AML-193 (cell line): ENCODE data around the gene RYR1.
"Not testable (repeated sequence)": the region's sequence is repeated elsewhere in the genome, so short reads cannot be mapped to it uniquely, and the experiment has no call there.

Source experiments
- DNase-seq, 2 experiments: peaks; one replicate each; lab custom pipeline; 2025; lab: John Stamatoyannopoulos, UW

Gene RYR1

DNA sequence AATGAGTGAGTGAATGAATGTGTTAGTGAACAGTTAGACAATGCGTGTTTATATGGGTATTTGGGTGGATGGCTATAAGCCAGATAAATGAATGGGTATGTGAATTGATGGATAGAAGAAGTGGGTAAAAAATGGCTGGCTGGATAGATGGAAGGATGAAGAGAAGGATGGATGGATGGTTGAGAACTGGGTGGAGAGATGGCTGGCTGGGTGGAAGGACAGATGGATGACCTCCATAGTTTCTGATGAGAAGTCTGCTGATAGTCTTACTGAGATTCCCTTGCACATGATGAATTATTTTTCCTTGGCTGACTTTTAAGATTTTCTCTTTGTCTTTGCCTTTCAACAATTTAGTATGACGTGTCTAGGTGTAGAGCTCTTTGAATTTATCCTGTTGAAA lies 57.4 kb downstream of the RYR1 start:
- no peak for DNase-seq

DNA sequence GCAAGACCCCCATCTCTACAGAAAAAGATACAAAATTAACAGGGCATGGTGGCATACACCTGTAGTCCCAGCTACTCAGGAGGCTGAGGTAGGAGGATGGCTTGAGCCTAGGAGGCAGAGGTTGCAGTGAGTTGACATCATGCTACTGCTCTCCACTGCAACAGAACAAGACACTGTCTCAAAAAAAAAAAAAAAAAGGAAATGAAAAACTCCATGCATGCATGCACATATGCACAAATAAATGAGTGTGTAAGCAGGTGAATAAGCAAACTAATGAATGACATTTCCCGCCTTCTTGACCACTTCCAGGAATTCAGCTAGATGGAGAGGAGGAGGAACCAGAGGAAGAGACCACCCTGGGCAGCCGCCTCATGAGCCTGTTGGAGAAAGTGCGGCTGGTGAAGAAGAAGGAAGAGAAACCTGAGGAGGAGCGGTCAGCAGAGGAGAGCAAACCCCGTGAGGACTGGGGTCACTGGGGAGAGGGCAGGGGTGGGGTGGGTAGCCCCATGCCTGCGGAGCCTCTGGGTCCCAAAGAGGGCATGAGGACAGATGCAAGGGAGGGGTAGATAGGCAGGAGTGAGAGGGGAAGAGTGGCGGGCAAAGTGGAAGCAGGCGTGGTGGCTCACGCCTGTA lies 58.8 kb downstream of the RYR1 start:
- DNase-seq, result no peak

DNA sequence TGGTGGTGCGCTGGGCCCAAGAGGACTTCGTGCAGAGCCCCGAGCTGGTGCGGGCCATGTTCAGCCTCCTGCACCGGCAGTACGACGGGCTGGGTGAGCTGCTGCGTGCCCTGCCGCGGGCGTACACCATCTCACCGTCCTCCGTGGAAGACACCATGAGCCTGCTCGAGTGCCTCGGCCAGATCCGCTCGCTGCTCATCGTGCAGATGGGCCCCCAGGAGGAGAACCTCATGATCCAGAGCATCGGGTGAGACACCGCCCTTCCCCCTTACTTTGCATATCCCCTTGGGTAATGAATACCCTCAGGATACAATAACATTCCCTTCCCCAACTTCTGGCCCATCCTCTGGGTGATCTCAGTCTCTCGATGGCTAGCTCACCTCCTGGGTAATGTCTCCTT lies 60.9 kb downstream of the RYR1 start:
- no peak for DNase-seq

- DNase-seq, result not testable (repeated sequence)
Measured at GRCh38 chr19:38495375-38495774, 61.9 kb downstream of the RYR1 start.

- no peak for DNase-seq
Measured at GRCh38 chr19:38496116-38496515, 62.6 kb downstream of the RYR1 start.

DNA sequence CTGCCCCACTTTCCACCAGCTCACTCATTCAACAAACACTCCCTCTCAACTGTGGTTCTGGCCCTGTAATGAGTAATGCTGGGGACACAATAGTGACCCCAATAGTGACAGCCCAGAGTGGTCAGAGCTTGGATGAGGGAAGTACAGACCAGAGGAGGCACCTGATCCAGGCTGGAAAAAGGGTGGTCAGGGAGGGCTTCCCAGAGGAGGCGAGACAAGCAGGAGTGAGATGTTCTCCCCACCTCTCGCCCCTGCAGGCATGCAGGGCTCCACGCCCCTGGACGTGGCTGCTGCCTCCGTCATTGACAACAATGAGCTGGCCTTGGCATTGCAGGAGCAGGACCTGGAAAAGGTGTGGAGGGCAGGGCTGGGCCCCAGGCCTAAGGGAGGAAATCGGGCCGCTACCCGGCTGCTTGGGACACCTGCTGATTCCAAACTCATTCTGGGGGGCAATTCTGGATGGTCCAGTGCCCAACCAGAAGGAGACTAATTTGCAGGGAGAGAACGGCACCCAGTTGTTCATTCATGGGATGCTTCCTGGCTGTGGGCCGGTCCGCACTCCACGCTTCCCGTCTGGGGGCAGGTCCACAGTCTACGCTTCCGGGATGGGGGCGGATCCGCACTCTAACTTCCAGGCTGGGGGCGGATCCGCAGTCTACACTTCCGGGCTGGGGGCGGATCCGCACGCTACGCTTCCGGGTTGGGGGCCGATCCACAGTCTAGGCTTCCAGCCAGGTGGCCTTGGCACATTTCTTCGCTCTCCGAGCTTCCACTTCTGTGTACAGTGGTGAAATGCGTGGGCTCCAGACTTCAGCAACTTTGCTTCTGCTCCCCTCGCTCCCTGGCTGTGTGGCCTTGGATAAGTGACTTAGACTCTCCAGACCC lies 63.4 kb downstream of the RYR1 start:
- no peak for DNase-seq

- DNase-seq, result no peak
Measured at GRCh38 chr19:38497907-38498306, 64.4 kb downstream of the RYR1 start.

DNA sequence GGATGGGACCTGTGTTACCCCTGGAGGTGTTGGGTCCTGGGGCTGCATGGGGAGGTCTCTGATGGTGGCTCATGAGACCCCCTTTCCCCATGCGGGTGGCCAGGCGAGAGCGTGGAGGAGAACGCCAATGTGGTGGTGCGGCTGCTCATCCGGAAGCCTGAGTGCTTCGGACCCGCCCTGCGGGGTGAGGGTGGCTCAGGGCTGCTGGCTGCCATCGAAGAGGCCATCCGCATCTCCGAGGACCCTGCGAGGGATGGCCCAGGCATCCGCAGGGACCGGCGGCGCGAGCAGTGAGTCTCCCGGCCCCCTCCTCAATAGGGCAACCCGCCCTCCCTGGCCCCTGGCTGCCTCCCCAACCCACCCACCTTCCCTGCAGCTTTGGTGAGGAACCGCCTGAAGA lies 66.0 kb downstream of the RYR1 start:
- no peak for DNase-seq

- DNase-seq, result no peak
Measured at GRCh38 chr19:38500450-38500849, 67.0 kb downstream of the RYR1 start.

DNA sequence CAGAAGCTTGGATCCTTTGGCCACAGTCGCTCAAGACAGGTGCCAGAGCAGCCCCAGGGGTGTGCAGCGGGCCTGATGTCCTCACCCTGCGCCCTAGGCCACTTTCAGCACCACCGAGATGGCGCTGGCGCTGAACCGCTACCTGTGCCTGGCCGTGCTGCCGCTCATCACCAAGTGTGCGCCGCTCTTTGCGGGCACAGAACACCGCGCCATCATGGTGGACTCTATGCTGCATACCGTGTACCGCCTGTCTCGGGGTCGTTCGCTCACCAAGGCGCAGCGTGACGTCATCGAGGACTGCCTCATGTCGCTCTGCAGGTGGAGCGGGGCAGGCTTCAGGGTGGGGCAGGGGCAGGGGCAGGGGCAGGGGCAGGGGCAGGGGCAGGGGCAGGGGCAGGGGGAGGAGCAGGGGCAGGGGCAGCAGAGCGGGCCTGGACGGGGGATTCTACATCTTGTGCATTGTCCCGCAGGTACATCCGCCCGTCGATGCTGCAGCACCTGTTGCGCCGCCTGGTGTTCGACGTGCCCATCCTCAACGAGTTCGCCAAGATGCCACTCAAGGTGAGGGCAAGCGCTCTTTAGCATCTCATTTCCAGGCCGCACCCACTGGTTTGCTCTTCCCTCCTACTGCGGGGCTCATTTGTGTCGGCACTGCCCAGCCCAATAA lies 69.1 kb downstream of the RYR1 start:
- no peak for DNase-seq

DNA sequence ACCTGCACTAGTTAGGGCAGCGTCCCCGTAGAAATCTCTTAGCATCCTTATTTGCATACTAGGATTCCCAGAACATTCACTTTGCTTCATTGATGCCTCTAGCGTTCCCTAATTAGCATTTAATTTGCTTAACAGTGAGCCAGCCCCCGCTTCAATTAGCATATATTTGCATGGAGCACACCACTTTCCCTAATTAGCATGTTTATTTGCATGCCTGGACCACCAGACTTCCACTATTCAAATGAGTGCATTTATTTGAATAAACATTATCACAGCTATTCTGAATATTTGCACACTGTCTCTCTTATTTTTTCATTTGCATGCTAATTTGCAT lies 69.6 kb downstream of the RYR1 start:
- DNase-seq, result no peak

DNA sequence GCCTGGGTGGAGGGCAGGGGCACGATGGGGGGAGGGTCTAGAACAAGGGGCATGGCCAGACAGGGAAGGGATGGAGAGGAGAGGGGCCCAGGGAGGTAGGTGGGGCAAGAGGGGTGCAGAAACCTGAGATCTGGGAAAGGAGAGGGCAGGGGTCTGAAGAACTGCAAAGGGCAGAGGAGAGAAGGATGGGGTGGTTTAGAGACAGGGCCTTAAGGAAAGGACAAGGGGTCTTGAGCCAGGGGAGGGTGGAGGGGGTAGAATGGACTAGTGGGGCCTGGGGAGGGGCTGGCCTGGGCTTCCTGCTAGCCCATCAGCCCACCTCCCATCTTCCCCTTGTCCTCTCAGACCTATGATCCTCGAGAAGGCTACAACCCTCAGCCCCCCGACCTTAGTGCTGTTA lies 72.5 kb downstream of the RYR1 start:
- no peak for DNase-seq

GRCh38 chr19:38506375-38506722 lies 72.9 kb downstream of the RYR1 start:
- no peak for DNase-seq

GRCh38 chr19:38506723-38507550 lies 73.4 kb downstream of the RYR1 start:
- no peak for DNase-seq

GRCh38 chr19:38507551-38508127 lies 74.1 kb downstream of the RYR1 start:
- no peak for DNase-seq

DNA sequence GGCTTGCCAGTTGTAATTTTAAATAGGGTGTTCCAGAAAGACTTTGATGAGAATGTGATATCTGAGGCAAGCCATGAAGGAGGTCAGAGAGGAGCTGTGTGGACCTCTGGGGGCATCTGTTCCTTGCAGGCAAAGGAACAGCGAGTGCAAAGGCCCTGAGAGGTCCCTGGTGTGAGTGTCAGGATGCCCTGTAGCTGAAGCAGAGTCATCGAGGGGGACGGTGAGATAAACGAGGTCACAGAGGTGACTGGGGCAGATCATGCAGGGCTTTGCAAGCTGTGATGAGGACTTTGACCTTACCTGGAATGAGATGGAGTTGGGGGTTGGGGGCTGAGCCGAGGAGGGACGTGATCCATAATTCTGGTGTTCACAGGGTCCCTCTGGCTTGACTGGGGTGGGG lies 75.0 kb downstream of the RYR1 start:
- no peak for DNase-seq

DNA sequence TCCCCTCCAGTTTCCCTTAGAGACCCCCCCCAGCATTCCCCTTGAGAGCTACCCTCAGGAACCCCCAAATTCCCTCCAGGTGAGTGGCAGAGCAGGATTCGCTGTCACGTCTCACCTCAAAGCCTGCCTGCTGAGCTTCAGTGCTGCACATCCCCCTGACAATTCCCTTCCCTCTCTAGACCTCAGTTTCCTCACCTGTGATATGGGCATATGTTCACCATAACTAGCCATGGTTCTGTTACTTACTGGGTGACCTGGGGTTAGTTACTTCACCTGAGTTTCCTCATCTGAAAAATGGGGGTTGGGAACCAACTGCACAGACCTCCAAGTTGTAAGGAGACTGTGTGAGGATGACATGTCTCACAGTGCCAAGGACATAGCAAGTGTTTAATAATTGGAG lies 75.5 kb downstream of the RYR1 start:
- no peak for DNase-seq

- DNase-seq, result no peak
Measured at GRCh38 chr19:38511074-38511708, 77.7 kb downstream of the RYR1 start.

- no peak for DNase-seq
Measured at GRCh38 chr19:38512277-38512676, 78.8 kb downstream of the RYR1 start.

DNA sequence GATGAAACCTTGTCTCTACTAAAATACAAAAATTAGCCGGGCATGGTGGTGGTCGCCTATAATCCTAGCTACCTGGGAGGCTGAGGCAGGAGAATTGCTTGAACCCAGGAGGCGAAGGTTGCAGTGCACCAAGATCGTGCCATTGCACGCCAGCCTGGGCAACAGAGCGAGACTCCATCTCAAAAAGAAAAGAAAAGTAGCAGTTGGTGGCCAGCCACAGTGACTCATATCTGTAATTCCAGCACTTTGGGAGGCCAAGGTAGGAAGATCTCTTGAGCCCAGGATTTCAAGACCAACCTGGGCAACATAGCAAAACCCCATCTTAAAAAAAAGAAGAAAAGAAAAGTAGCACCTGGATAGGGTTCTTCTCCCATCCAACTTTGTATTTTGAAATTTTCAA lies 79.7 kb downstream of the RYR1 start:
- DNase-seq, result not testable (repeated sequence)

- no peak for DNase-seq
Measured at GRCh38 chr19:38513762-38514167, 80.3 kb downstream of the RYR1 start.
